ENCODE results near the gene CIDEA. TPM values are rescaled to one million over a fixed set of nuclear protein-coding genes. Genes with fewer than 3 reads are reported as not detected.
A peak's percentile ranks its signal among the peaks of the same experiment; 100 is the strongest.

Gene CIDEA
- total RNA-seq, 1 donor from 2014 or later: not detected

GRCh38 chr18:12301263-12302005 is 47.3 kb downstream of the CIDEA start:
- DNase-seq (ENCODE audit: low read depth): no peak

- DNase-seq (ENCODE audit: low read depth): no peak
Observed at GRCh38 chr18:12302391-12303147, 48.4 kb downstream of the CIDEA start.

- no peak for DNase-seq (ENCODE audit: low read depth)
Observed at GRCh38 chr18:12304351-12305210, 50.4 kb downstream of the CIDEA start.

- DNase-seq (ENCODE audit: low read depth): no peak
Observed at GRCh38 chr18:12305211-12305610, 51.0 kb downstream of the CIDEA start.

DNA sequence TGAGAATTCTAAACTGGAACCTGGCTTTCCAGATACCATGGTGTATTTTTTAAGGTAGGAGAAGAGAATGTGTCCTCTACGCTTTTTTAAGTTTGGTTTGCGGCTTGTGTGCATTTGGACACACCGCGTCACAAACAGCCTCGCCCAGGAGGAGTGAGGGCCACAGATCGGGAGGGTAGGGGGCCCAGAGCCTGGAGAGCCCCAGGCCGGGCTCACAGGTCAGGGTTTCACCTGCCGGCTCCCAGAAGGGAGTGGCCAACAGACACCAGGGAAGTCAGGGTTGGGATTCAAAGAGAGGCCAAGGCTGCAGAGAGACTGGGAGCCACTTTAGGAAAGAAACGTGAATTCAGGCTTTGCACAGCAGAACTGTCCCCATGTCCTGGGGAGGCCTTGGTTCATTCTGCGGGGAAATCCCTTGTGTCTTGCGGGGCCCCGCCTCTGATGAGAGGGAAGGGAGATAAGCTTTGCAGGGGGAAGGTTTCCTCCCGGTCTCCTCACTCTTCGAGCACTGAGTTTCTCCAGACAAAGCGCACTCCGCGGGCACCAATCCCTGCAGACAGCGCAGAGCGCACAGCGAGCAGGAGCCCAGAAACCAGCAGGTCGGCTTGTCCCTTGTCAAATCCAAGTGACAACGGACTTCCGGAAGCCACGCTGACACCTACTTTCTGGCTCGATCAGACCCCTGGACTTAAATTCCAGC is 51.9 kb downstream of the CIDEA start:
- DNase-seq (ENCODE audit: low read depth): no peak

DNA sequence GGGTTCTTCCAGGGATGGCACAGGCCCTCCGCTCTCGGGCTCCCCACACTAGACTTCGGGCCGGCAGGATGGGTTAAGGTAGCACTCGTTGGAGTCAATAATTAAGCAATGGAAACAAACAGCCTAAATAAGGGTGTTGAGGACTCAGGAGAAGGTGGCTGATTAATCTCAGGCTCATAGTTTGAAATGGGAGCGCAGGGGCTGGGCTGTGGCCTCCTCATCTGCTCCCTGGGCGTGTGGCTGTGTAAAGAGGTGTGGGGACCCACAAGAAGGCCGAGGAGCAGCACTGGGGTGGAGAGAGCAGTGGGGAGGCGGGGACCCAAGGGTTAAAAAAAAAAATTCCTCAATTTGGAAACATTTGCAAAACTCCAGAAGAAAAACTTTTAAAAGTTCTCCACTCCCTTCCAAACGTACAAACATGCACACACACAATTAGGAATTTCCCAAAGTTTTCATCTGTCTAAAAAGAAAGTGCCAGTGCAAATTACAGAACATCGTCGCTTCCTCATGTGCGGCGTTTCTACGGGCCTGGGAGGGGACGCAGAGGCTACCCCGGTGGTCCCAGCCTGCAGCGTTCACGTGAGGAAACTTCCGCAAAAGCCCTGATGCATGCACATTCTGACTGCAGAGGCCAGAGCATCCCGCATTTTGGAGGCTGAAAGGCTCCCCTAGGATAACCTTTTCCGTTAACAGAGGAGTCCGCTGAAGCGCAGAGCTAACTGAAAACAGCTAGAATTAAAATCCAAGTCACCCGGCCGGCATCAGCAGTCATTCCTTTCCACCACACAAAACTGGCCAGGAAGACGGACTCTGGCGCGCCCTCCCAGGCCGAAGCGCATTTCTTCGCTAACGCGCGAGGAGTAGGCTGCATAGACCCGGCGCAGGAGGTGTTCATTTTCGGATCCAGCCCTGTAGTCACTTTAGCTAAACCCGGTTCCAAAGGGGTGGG is 52.9 kb downstream of the CIDEA start:
- DNase-seq (ENCODE audit: low read depth): no peak

GRCh38 chr18:12307701-12308385 is 53.7 kb downstream of the CIDEA start, which contains the start of gene TUBB6:
TUBB6 (plus strand) TSS chr18:12308241; CDS start chr18:12308293, 52 bp downstream.
- no peak for DNase-seq (ENCODE audit: low read depth)

- peak; percentile 57 for DNase-seq (ENCODE audit: low read depth)
Observed at GRCh38 chr18:12308386-12309100, 54.4 kb downstream of the CIDEA start.

- no peak for DNase-seq (ENCODE audit: low read depth)
Observed at GRCh38 chr18:12309683-12310198, 55.6 kb downstream of the CIDEA start.

DNA sequence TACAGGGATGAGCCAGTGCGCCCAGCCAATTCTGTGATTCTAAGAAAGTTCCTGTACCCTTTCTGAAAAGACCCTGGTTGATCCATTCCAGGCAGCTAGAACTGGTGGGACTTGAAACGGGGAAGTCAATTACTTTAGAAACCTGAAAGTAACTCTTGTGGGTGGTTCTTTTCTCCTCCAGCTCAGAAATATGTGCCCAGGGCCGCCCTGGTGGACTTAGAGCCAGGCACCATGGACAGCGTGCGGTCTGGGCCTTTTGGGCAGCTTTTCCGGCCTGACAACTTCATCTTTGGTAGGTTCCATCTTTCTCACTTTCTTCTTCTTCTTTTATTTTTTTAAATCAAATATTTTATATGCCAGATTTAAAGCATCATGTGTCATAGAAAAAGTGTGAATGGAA is 56.6 kb downstream of the CIDEA start:
- DNase-seq (ENCODE audit: low read depth): no peak

DNA sequence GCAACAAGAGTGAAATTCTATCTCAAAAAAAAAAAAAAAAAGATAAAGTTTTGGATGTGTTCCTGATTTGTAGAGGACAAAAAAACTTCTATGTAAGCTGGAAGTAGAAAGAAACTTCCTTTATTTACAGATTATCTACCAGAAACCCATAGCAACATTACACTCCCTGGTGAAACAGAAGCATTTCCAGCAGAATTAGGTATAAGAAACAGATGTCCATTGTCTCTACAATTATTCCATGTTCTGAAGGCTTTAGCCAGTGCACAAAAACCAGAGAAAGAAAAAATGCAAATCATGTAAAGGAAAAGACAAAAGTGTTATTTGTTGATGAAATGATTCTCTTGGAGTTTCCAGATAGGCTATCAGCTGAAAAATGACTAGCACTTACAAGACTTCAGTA is 58.8 kb downstream of the CIDEA start:
- no peak for DNase-seq (ENCODE audit: low read depth)

DNA sequence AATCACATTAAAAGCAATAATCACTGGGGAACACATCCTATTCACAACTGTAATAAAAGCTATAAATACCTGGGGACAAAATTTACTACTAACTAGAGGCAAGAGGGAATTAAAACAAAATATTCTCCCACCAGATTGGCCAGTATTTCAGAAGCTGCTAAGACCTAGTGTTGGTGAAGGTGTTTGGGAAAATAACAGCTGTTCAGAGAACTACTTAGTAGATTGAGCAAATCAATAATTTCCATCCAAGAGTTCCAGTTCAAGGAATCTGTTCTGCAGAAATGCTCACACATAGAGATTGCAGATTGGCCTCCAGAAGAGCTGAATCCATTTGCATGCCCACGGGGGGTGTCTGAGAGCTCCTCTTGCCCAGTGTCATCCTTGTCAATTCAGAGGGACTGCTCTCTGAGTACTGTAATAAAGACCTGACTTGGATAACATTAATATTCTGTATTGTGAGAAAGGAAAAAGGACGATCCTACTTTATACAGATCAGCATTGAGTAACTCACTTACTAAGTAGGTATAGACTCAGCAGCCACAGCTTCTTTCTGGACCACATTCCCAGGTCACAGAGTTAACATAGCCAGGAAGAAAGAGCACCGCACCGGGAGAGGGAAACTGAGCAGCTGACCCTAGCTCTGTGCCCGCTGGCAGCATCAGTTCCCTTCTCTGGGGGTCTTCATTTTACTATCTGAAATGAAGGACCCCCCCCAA is 59.5 kb downstream of the CIDEA start:
- DNase-seq (ENCODE audit: low read depth): no peak

- DNase-seq (ENCODE audit: low read depth): no peak
Observed at GRCh38 chr18:12314591-12315305, 60.6 kb downstream of the CIDEA start.

DNA sequence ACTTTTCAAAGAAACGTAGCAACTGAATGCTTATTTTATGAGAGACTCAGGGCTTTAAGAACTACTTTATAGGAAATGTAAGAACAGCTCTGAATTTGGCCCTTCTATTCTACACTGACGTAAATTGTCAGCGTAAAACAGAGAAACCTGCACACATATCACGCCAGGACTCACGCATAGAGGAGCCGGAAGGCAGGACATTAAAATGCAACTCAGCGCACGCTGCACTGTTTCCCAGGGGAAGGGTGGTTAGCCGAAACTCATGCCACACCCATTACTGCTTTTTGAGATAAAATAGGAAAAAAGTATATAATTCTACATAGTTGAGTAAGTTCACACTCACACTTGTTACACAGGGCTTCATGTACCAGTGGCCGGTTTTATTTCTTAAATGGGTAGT is 61.3 kb downstream of the CIDEA start:
- DNase-seq (ENCODE audit: low read depth): no peak

DNA sequence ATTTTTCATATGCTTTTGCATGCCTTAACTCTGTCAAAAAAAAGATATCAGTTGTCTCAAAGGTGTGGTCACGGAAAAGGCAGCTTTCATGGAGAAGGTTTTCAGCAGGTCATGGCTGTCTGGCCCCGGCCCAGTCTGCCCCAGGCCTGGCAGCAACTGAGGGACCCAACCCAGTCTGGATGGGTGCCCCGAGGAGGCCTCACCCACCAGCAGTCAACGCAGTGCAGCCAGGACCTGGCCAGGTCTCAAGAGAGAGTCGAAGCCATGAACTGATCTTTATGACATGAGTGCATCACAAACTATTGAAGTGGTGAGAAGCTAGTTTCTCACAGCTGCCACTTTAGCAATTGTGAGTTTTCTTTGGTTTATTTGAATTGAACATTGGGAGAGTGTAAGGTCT is 61.8 kb downstream of the CIDEA start:
- no peak for DNase-seq (ENCODE audit: low read depth)

DNA sequence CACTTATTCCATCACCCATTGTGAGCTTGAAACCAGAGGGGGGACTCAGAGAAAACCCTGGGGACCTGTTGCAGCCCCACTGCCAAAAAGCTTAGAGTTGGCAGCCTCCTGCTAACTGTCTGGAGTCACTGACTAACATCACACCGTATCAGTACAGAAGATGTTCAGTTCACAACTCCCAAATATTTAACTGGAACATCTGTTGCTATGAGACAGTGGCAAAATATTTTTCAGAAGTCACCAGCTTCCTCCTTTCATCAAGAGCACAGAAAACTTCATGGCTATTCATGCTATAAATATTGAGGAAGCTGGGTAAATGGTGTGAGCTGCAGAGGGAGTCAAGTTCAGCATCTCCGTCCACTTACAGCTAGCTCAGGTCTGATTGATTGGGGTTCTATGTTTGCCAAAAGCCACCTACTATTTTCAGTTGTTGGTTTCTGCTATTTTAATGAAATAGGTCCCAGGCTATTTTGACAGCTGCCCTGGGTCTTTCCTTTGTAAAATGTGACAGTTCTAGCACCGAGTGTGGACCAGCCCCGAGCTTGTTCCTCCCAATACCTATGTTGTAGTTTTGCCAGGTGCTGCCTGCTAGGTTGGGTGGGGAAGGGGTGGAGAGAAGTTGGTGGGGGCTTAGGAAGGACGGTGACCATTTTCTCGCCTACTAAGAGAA is 63.6 kb downstream of the CIDEA start:
- DNase-seq (ENCODE audit: low read depth): no peak

DNA sequence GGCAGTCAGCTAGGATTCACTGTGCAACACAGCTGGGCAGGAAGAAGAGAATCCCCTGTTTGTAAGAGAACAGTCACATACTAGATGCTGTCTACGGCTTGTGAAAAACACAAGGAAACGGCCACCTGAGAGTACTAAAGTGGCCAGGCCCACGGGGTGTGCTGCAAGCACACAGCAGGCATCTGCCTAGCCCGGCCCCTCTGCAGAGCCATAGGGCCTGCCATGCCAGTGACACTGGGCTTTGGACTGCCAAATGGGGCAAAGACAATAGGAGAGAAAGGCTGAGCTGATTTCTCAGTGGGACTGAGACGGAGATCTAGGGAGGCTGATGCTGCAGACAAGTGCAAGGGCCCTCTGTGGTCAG is 64.2 kb downstream of the CIDEA start:
- no peak for DNase-seq (ENCODE audit: low read depth)

All from renal cortical epithelial cell (primary cell).